ENCODE results near the gene HBD. TPM values are rescaled to one million over a fixed set of nuclear protein-coding genes. Genes with fewer than 3 reads are reported as not detected.

The HBD gene
- total RNA-seq, 1 donor from 2014 or later = not detected

- no peaks in the 10 kb centered on the region for H3K27me3 ChIP-seq
- TF ChIP-seq CTCF (IDR thresholded peaks at IDR 0.05) = no peak
- DNase-seq (no peak), ATAC-seq (no peak)
- no peak overlapping the region for H3K27ac ChIP-seq
- intact Hi-C loops (cut with DNase I) = no loop called here
- no peak overlapping the region for H3K4me3 ChIP-seq
- H3K4me1 ChIP-seq = no peaks in the 10 kb centered on the region
- H3K9me3 ChIP-seq = no peaks in the 10 kb centered on the region
- no peaks in the 10 kb centered on the region for H3K36me3 ChIP-seq
These were observed 38.2 kb upstream of the HBD start for GRCh38 chr11:5272395-5273017.

DNA sequence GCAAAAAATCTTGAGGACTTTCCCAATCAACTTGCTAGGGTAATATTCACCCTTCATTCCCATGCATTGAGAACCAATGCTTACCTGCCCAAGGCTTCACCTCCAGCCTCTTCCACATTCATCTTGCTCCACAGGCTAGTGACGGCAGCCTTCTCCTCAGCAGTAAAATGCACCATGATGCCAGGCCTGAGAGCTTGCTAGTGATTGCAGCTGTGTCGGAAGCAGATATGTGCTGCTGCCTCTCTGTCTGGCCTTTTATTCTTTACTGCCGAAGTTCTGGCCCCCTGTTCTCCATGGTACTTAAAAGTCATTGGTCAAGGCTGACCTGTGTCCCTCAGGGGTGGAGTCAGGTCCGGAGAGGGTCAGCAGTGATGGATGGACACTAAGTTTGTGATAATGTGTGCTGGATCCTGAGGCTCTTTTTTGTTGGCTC lies 35.4 kb upstream of the HBD start, which contains the start of gene HBE1:
HBE1 (minus strand) TSS at position 231 of the 433 bp plus-strand sequence; CDS start at position 176, 55 bp downstream.
- no peaks in the 10 kb centered on the region for H3K4me1 ChIP-seq
- no peaks in the 10 kb centered on the region for H3K9me3 ChIP-seq
- no peak for DNase-seq
- H3K36me3 ChIP-seq = no peaks in the 10 kb centered on the region
- no peak for ATAC-seq
- no peak for TF ChIP-seq CTCF (IDR thresholded peaks at IDR 0.05)
- H3K27ac ChIP-seq = no peak within 1 kb of the TSS
- intact Hi-C loops (cut with DNase I) = no loop called here
- no peaks in the 10 kb centered on the region for H3K27me3 ChIP-seq
- H3K4me3 ChIP-seq = no peak within 1 kb of the TSS

GRCh38 chr11:5267033-5267563 lies 32.8 kb upstream of the HBD start:
- no peak for DNase-seq
- Histone ChIP-seq H3K27me3 (no peaks in the 10 kb centered on the region), H3K4me1 (no peaks in the 10 kb centered on the region), H3K27ac (no peak overlapping the region), H3K36me3 (no peaks in the 10 kb centered on the region), H3K9me3 (no peaks in the 10 kb centered on the region), H3K4me3 (no peak overlapping the region)
- no peak for TF ChIP-seq CTCF (IDR thresholded peaks at IDR 0.05)
- intact Hi-C loops (cut with DNase I) = no loop called here
- ATAC-seq = no peak

- intact Hi-C loops (cut with DNase I) = no loop called here
- no peaks in the 10 kb centered on the region for H3K36me3 ChIP-seq
- H3K27ac ChIP-seq = no peak overlapping the region
- H3K4me1 ChIP-seq = no peaks in the 10 kb centered on the region
- ATAC-seq = no peak
- H3K4me3 ChIP-seq = no peak overlapping the region
- no peaks in the 10 kb centered on the region for H3K27me3 ChIP-seq
- H3K9me3 ChIP-seq = no peaks in the 10 kb centered on the region
- no peak for DNase-seq
- TF ChIP-seq CTCF (IDR thresholded peaks at IDR 0.05) = no peak
These were observed 32.3 kb upstream of the HBD start for GRCh38 chr11:5266609-5267008.

GRCh38 chr11:5265832-5266231 lies 31.5 kb upstream of the HBD start:
- Histone ChIP-seq H3K9me3 (no peaks in the 10 kb centered on the region), H3K27ac (no peak overlapping the region), H3K4me1 (no peaks in the 10 kb centered on the region), H3K4me3 (no peak overlapping the region), H3K36me3 (no peaks in the 10 kb centered on the region), H3K27me3 (no peaks in the 10 kb centered on the region)
- ATAC-seq (no peak), DNase-seq (no peak)
- intact Hi-C loops (cut with DNase I) = no loop called here
- TF ChIP-seq CTCF (IDR thresholded peaks at IDR 0.05) = no peak

Data from upper lobe of right lung (tissue), 1 donor.